HepG2 (cell line): Measurements from ENCODE around the gene GBP6. TPM values are rescaled to one million over a fixed set of nuclear protein-coding genes. Genes with fewer than 3 reads are reported as not detected.
"Not testable (repeated sequence)": the region's sequence is repeated elsewhere in the genome, so short reads cannot be mapped to it uniquely, and the experiment has no call there.

Experiments used
- ATAC-seq: fragments of 200-7000 bp; cut with Tn5 transposase; 3 replicates; pipeline ENCODE4 v1.9.1; 2020; ENCODE audit warnings: mild to moderate bottlenecking, moderate library complexity
- BruUV-seq: library from RNA; stranded (reverse); fragments of 400-500 nt; replicated peaks from 2 replicates; lab custom pipeline; 2021; lab: Mats Ljungman, UMichigan
- CTCF ChIA-PET: fragments of 300-600 bp; formaldehyde crosslinking; extraction: SDS; loops from one replicate; lab custom pipeline; 2021; ENCODE audit warnings: low total read pairs, inconsistent platforms, low intra/inter-chr PET ratio; lab: Yijun Ruan, JAX
- POLR2A ChIA-PET: fragments of 350-600 bp; sonication (Branson Sonifier 250); formaldehyde crosslinking; loops from one replicate; lab custom pipeline; 2020; ENCODE audit warnings: antibody characterized with exemption, inconsistent platforms; lab: Yijun Ruan, JAX
- DNase-seq: peaks from one replicate; pipeline ENCODE4 v3.0.0-alpha.2; 2015; ENCODE audit warnings: low spot score
- FAIRE-seq: peaks from 3 replicates; lab custom pipeline; 2011; peaks lifted over from hg19 to GRCh38; lab: Jason Lieb, UNC
- H2AFZ ChIP-seq: one replicate; pipeline ENCODE4 v1.6.1; 2011; ENCODE audit warnings: low read length, inconsistent platforms
- H3K27ac ChIP-seq: fragments of 300-600 bp; 3 replicates; pipeline ENCODE4 v1.8.0; 2011; ENCODE audit warnings: mixed run types, mild to moderate bottlenecking, mixed read lengths, low read length, inconsistent platforms; ENCODE audit not compliant: insufficient read depth; ENCODE audit errors: extremely low read length
- H3K27me3 ChIP-seq, 2 experiments: fragments of 200-600 bp in 1 of 2; 2 replicates in 1 of 2; 3 replicates in 1 of 2; pipeline versions ENCODE4 v1.6.0 to v1.8.0; 2011; ENCODE audit warnings: low read length in 2 of 2, mild to moderate bottlenecking in 2 of 2, moderate library complexity in 2 of 2, inconsistent platforms in 1 of 2; ENCODE audit not compliant: insufficient read depth in 2 of 2, control insufficient read depth in 1 of 2
- H3K36me3 ChIP-seq, 2 experiments: fragments of 200-600 bp in 1 of 2; replicated peaks in 1 of 2; 2 replicates in 1 of 2; 3 replicates in 1 of 2; pipeline versions ENCODE4 v1.5.1 to v1.8.0; 2011; ENCODE audit warnings: low read length in 2 of 2, inconsistent platforms in 1 of 2; ENCODE audit not compliant: insufficient read depth in 2 of 2, control insufficient read depth in 1 of 2
- H3K4me1 ChIP-seq: 2 replicates; pipeline ENCODE4 v1.5.1; 2012; ENCODE audit warnings: low read length, inconsistent platforms; ENCODE audit not compliant: insufficient read depth
- H3K4me2 ChIP-seq: 2 replicates; pipeline ENCODE4 v1.6.0; 2011; ENCODE audit warnings: low read depth, low read length, inconsistent platforms
- H3K4me3 ChIP-seq, 3 experiments: fragments of 200-600 bp in 1 of 3; sonication (generic), shearing (Covaris generic) in 1 of 3; replicated peaks in 1 of 3; 2 replicates each; pipeline ENCODE4 v1.5.1; 2011 to 2016; ENCODE audit warnings: low read length in 3 of 3, inconsistent platforms in 2 of 3, low read depth in 2 of 3, mild to moderate bottlenecking in 2 of 3, control low read depth in 1 of 3, mixed read lengths in 1 of 3; ENCODE audit not compliant: insufficient read depth in 1 of 3
- H3K79me2 ChIP-seq: one replicate; pipeline ENCODE4 v1.6.1; 2011; ENCODE audit warnings: low read length, inconsistent platforms; ENCODE audit not compliant: insufficient read depth
- H3K9ac ChIP-seq: 2 replicates; pipeline ENCODE4 v1.6.0; 2011; ENCODE audit warnings: mild to moderate bottlenecking, low read depth, low read length, inconsistent platforms; ENCODE audit not compliant: insufficient read depth
- H3K9me3 ChIP-seq: 2 replicates; pipeline ENCODE4 v1.5.1; 2012; ENCODE audit warnings: mild to moderate bottlenecking, low read length
- H4K20me1 ChIP-seq: 2 replicates; pipeline ENCODE4 v1.6.0; 2011; ENCODE audit warnings: inconsistent platforms, mild to moderate bottlenecking, low read length, moderate library complexity; ENCODE audit not compliant: insufficient read depth
- ARNT2 ChIP-seq: sonication (generic); formaldehyde crosslinking; IDR thresholded peaks from 2 replicates; pipeline ENCODE4 v1.8.0; 2022; ENCODE audit warnings: mild to moderate bottlenecking, low read depth, missing genetic modification reagents, moderate library complexity
- CBX5 ChIP-seq: sonication (generic); formaldehyde crosslinking; IDR thresholded peaks from 2 replicates; pipeline ENCODE4 v1.4.0; 2020; ENCODE audit warnings: missing genetic modification reagents, borderline replicate concordance
- FOSL1 ChIP-seq: sonication (generic); formaldehyde crosslinking; IDR thresholded peaks from 2 replicates; pipeline ENCODE4 v1.9.0; 2021; ENCODE audit warnings: missing genetic modification reagents, borderline replicate concordance
- KDM5B ChIP-seq: sonication (generic); formaldehyde crosslinking; IDR thresholded peaks from 2 replicates; pipeline ENCODE4 v1.4.0; 2020; ENCODE audit warnings: missing genetic modification reagents, mild to moderate bottlenecking, borderline replicate concordance
- MXI1 ChIP-seq: IDR thresholded peaks from 3 replicates; pipeline ENCODE4 v1.6.1; 2012; ENCODE audit warnings: low read depth, low read length, inconsistent platforms, borderline replicate concordance
- YY1 ChIP-seq: IDR thresholded peaks from 2 replicates; pipeline ENCODE4 v1.6.1; 2011; ENCODE audit warnings: low read length, low read depth, moderate library complexity, mild to moderate bottlenecking; ENCODE audit not compliant: insufficient read depth, insufficient replicate concordance
- ZIK1 ChIP-seq: sonication (generic); formaldehyde crosslinking; IDR thresholded peaks from 2 replicates; pipeline ENCODE4 v1.5.0; 2020; ENCODE audit warnings: mild to moderate bottlenecking, low read depth, missing genetic modification reagents, borderline replicate concordance
- ZNF260 ChIP-seq: sonication (generic); formaldehyde crosslinking; IDR thresholded peaks from 2 replicates; pipeline ENCODE4 v1.4.0; 2020; ENCODE audit warnings: missing genetic modification reagents, low read depth, mild to moderate bottlenecking, borderline replicate concordance
- WGBS: methylation state at CpG from one replicate; pipeline ENCODE4 v1.1.6; 2017; ENCODE audit warnings: low lambda C conversion rate; 5-methylcytosine and 5-hydroxymethylcytosine counted together
- in situ Hi-C: cut with HindIII; loops from 2 replicates; pipeline ENCODE4 v1.10.0; 2017; ENCODE audit warnings: low pct_unique_long_range_greater_than_20kb; ENCODE audit not compliant: extremely low pct_ligation_motif_present
- intact Hi-C: fragments of 100-400 bp; cut with micrococcal nuclease; formaldehyde crosslinking; loops from one replicate; pipeline ENCODE4 v1.10.0; 2022; ENCODE audit not compliant: unreplicated experiment
- polyA plus RNA-seq, 8 experiments: library from polyadenylated mRNA; depleted of rRNA in 3 of 8; stranded (reverse) in 7 of 8; unstranded in 1 of 8; fragments of >200 nt; fragmentation: Illumina TruSeq in 4 of 8; extraction: Trizol in 4 of 8; gene quantifications; 2 replicates each; pipeline versions ENCODE4 v1.2.1 to v1.2.3, GENCODE V29; 2011 to 2016; ENCODE audit warnings: low read depth in 4 of 8, missing spikeins in 1 of 8, mixed read lengths in 1 of 8; ENCODE audit not compliant: insufficient read depth in 1 of 8
- total RNA-seq, 5 experiments: library from RNA; depleted of rRNA; stranded (reverse); fragments of >200 nt; fragmentation: Illumina TruSeq; extraction: Trizol; gene quantifications; 2 replicates each; pipeline ENCODE4 v1.2.3, GENCODE V29; 2016; ENCODE audit warnings: low read depth in 1 of 5
- TF ChIP-seq, protein P1 (sequence below): IDR thresholded peaks from 2 replicates; pipeline ENCODE4 v1.6.1; 2016; ENCODE audit warnings: low read depth, borderline replicate concordance
- TF ChIP-seq, protein P2 (sequence below): IDR thresholded peaks from 2 replicates; pipeline ENCODE4 v1.6.1; 2016
- TF ChIP-seq, protein P3 (sequence below): sonication (generic); formaldehyde crosslinking; IDR thresholded peaks from 2 replicates; pipeline ENCODE4 v1.4.0; 2020; ENCODE audit warnings: low read depth, missing genetic modification reagents

GBP6 gene
- total and polyA plus RNA-seq, 2 of the 13 experiments (the other 11 are each of a cell fraction or from before 2014, with no cell fraction given) = not detected

DNA sequence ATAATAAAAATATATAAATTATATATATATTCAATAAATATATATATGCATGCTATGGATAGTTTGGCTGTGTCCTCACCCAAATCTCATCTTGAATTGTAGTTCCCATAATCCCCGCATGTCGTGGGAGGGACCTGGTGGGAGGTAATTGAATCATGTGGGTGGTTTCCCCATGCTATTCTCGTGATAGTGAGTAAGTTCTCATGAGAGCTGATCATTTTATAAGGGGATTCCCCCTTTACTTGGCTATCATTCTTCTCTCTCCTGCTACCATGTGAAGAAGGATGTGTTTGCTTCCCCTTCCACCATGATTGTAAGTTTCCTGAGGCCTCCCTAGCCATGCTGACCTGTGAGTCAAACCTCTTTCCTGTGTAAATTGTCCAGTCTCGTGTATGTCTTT, 10.0 kb downstream of the GBP6 start:
- H2AFZ ChIP-seq, intact Hi-C loops, ATAC-seq, DNase-seq, CTCF ChIA-PET, POLR2A ChIA-PET, H4K20me1 ChIP-seq, BruUV-seq, FAIRE-seq, H3K27me3 ChIP-seq, H3K36me3 ChIP-seq, H3K79me2 ChIP-seq, H3K27ac ChIP-seq, H3K4me2 ChIP-seq, H3K9me3 ChIP-seq, H3K4me3 ChIP-seq, H3K9ac ChIP-seq, H3K4me1 ChIP-seq: not testable (repeated sequence)
- 37% methylated on average over 4 of the region's 4 CpGs for WGBS
- in situ Hi-C loops = loop anchor here (25.0 kb wide), 1 partner anchor 287 kb away; no protein-coding TSS in a partner anchor

DNA sequence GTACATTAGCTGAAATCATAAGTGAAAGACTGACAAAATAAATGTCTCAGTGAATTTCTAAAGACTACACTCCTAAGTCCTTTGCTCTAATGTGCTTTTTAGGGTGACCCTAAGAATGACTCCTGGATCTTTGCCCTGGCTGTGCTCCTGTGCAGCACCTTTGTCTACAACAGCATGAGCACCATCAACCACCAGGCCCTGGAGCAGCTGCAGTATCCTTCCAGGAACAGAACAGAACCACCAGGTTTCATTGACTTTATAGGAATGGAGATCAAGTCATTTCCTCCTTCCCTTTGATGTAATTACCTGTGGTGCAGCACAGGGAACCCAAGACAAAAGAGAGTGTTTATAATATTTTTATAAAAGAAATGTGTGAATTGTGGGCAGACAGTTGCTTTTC, 14.1 kb downstream of the GBP6 start:
- no peaks in the 10 kb centered on the region for H3K79me2 ChIP-seq
- no peak overlapping the region for H2AFZ ChIP-seq
- FAIRE-seq (no peak), DNase-seq (no peak), ATAC-seq (no peak)
- H3K27me3 ChIP-seq = no peaks in the 10 kb centered on the region
- BruUV-seq = no TSS peak
- H3K4me1 ChIP-seq = no peaks in the 10 kb centered on the region
- no peak overlapping the region for H3K9ac ChIP-seq
- TF ChIP-seq, protein P1, sequence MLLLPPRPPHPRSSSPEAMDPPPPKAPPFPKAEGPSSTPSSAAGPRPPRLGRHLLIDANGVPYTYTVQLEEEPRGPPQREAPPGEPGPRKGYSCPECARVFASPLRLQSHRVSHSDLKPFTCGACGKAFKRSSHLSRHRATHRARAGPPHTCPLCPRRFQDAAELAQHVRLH = no peak
- TF ChIP-seq ZNF260 (no peak), ARNT2 (CRISPR knock-in tag) (no peak), YY1 (no peak), ZIK1 (no peak), KDM5B (CRISPR knock-in tag) (no peak), CBX5 (no peak), MXI1 (no peak), FOSL1 (CRISPR knock-in tag) (no peak)
- TF ChIP-seq, protein P2, sequence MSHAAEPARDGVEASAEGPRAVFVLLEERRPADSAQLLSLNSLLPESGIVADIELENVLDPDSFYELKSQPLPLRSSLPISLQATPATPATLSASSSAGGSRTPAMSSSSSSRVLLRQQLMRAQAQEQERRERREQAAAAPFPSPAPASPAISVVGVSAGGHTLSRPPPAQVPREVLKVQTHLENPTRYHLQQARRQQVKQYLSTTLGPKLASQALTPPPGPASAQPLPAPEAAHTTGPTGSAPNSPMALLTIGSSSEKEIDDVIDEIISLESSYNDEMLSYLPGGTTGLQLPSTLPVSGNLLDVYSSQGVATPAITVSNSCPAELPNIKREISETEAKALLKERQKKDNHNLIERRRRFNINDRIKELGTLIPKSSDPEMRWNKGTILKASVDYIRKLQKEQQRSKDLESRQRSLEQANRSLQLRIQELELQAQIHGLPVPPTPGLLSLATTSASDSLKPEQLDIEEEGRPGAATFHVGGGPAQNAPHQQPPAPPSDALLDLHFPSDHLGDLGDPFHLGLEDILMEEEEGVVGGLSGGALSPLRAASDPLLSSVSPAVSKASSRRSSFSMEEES = no peak
- TF ChIP-seq, protein P3, sequence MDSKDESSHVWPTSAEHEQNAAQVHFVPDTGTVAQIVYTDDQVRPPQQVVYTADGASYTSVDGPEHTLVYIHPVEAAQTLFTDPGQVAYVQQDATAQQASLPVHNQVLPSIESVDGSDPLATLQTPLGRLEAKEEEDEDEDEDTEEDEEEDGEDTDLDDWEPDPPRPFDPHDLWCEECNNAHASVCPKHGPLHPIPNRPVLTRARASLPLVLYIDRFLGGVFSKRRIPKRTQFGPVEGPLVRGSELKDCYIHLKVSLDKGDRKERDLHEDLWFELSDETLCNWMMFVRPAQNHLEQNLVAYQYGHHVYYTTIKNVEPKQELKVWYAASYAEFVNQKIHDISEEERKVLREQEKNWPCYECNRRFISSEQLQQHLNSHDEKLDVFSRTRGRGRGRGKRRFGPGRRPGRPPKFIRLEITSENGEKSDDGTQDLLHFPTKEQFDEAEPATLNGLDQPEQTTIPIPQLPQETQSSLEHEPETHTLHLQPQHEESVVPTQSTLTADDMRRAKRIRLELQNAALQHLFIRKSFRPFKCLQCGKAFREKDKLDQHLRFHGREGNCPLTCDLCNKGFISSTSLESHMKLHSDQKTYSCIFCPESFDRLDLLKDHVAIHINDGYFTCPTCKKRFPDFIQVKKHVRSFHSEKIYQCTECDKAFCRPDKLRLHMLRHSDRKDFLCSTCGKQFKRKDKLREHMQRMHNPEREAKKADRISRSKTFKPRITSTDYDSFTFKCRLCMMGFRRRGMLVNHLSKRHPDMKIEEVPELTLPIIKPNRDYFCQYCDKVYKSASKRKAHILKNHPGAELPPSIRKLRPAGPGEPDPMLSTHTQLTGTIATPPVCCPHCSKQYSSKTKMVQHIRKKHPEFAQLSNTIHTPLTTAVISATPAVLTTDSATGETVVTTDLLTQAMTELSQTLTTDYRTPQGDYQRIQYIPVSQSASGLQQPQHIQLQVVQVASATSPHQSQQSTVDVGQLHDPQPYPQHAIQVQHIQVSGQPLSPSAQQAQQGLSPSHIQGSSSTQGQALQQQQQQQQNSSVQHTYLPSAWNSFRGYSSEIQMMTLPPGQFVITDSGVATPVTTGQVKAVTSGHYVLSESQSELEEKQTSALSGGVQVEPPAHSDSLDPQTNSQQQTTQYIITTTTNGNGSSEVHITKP (CRISPR knock-in tag) = no peak
- H4K20me1 ChIP-seq = no peaks in the 10 kb centered on the region
- no peak overlapping the region for H3K4me2 ChIP-seq
- in situ Hi-C loops = no loop called here
- H3K36me3 ChIP-seq = no peaks in the 10 kb centered on the region
- ChIA-PET POLR2A (no interaction called here), CTCF (no interaction called here)
- intact Hi-C loops = no loop called here
- H3K9me3 ChIP-seq = no peaks in the 10 kb centered on the region
- H3K27ac ChIP-seq = no peak overlapping the region
- no peak overlapping the region for H3K4me3 ChIP-seq
